ENCODE results near the gene RBKS. TPM values are rescaled to one million over a fixed set of nuclear protein-coding genes. Genes with fewer than 3 reads are reported as not detected.

RBKS gene
- total RNA-seq, 2 donors from 2014 or later = 1.0 to 7.6 TPM

DNA sequence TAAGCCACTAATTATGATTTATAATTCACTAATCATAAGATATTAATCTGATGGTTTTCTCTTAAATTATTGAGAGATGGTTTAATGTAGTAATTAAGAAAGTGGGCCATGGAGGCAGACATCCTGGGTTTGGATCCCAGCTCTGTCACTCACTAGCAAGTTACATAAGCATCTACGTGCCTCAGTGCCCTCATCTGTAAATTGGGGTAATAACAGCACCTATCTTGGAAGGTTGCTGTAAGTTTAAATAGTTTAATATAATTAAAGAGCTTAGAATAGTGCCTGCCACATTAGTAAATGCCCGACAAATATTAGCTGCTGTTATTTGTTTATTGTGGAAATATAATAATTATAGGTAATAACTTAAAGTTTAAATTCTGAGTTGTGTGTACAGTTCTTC lies 31.2 kb upstream of the RBKS start:
- Histone ChIP-seq H3K36me3 (replicated peaks in 1 of 2; ENCODE audit: insufficient read depth in 1 of 2, low read depth in 2 of 2) (no peaks in the 10 kb centered on the region), H3K9me3 (no peaks in the 10 kb centered on the region), H3K27me3 (no peaks in the 10 kb centered on the region), H3K4me1 (peaks cover 19% of the 10 kb centered on the region), H3K4me3 (no peak overlapping the region), H3K27ac (peak overlapping the region in 1 of 4 donors; percentile 71)
- DNase-seq (no peak), ATAC-seq (no peak)
- 93 to 94% methylated on average over 2 of the region's 2 CpGs for WGBS, 2 donors
- intact Hi-C loops (cut with DNase I) = no loop called here
- TF ChIP-seq POLR2A (IDR thresholded peaks at IDR 0.05) = no peak
- TF ChIP-seq, protein P1, sequence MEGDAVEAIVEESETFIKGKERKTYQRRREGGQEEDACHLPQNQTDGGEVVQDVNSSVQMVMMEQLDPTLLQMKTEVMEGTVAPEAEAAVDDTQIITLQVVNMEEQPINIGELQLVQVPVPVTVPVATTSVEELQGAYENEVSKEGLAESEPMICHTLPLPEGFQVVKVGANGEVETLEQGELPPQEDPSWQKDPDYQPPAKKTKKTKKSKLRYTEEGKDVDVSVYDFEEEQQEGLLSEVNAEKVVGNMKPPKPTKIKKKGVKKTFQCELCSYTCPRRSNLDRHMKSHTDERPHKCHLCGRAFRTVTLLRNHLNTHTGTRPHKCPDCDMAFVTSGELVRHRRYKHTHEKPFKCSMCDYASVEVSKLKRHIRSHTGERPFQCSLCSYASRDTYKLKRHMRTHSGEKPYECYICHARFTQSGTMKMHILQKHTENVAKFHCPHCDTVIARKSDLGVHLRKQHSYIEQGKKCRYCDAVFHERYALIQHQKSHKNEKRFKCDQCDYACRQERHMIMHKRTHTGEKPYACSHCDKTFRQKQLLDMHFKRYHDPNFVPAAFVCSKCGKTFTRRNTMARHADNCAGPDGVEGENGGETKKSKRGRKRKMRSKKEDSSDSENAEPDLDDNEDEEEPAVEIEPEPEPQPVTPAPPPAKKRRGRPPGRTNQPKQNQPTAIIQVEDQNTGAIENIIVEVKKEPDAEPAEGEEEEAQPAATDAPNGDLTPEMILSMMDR (IDR thresholded peaks at IDR 0.05) = no peak

DNA sequence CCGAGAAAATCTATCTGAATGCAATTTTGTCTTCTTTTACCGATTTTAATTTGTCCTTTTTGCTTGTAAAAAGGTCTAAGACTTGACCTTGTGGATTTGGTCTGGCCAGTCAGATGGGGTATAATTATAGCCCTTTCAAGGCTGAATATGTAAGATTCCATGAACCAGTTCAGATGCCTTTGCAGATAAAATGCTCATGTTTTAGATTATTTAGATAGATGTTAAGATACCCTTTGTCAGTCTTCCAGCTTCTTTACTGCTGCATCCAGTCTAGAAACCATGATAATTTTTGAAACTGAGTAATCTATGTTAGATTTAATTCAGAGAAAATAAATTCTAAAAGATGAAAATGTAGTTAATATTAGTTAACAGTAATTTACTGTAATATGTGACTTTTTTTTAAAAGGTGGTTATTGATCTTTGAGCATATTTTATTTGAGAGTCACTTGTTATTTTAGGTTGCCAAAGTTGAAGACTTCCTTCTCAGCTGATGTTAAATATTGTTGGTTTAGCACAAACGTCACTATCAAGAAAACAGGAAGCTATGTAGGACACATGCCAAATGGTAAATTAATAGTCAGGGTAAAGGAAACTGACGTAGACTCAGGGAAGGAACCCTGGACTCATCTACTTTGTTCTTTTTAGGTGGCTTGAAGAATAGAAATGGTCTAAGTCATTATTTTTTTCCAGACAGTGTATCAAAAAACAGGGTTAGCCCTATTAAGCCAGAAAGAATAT lies 30.1 kb upstream of the RBKS start:
- intact Hi-C loops (cut with DNase I) = no loop called here
- TF ChIP-seq, protein P1 (IDR thresholded peaks at IDR 0.05) = no peak
- TF ChIP-seq POLR2A (IDR thresholded peaks at IDR 0.05) = no peak
- Histone ChIP-seq H3K36me3 (replicated peaks in 1 of 2; ENCODE audit: insufficient read depth in 1 of 2, low read depth in 2 of 2) (no peaks in the 10 kb centered on the region), H3K4me3 (no peak overlapping the region), H3K27ac (peak overlapping the region in 3 of 4 donors; percentile 31 to 71 (median 45)), H3K4me1 (peaks cover 28% of the 10 kb centered on the region), H3K9me3 (no peaks in the 10 kb centered on the region), H3K27me3 (no peaks in the 10 kb centered on the region)
- DNase-seq (peak in 1 of 4 donors; percentile 17), ATAC-seq (peak; percentile 76)
- 21 to 22% methylated on average over 4 of the region's 4 CpGs for WGBS, 2 donors

DNA sequence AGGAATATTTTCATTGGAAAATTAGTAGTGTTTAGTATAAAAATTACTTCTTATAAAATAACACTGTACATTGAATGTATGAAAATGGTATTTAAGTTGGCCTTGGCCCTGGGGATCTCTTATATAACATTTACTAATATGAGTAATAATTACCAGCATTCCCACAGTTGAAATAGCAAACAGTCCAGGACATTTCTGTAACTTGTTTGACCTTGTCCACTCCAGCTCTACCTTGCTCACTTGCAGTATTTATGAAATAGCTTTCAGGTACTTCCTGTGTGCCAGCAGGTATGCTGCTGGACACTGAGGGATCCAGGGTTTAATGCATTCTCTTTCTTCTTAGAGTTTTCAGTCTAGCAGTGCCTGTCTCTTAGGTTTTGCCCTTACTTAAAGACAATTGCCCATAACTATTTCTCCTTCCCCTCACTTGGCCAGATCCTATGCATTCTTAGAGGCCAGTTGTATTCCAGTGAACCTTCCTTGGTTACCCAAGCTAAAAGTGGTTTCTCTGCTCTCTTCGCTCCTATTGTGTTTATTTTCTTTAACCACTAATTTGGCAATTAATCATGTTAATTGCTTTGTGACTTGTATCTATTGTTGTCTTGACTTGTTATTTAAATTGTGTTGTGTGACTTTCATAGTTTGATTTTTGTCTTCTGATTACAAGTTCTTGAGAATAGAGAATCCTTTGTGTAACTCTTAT lies 26.3 kb upstream of the RBKS start:
- H3K27me3 ChIP-seq = no peaks in the 10 kb centered on the region
- intact Hi-C loops (cut with DNase I) = no loop called here
- DNase-seq (peak in 3 of 4 donors; percentile 13 to 27 (median 21)), ATAC-seq (peak; percentile 80)
- TF ChIP-seq, protein P1 (IDR thresholded peaks at IDR 0.05) = no peak
- TF ChIP-seq POLR2A (IDR thresholded peaks at IDR 0.05) = peak in 2 of 3 donors; percentile 9 to 11
- no peaks in the 10 kb centered on the region for H3K36me3 ChIP-seq (replicated peaks in 1 of 2; ENCODE audit: insufficient read depth in 1 of 2, low read depth in 2 of 2)
- H3K9me3 ChIP-seq = no peaks in the 10 kb centered on the region
- WGBS, 2 donors = 43 to 56% methylated on average over 1 of the region's 1 CpG
- H3K27ac ChIP-seq = peak overlapping the region; percentile 54 to 78 (median 65)
- H3K4me1 ChIP-seq = peaks cover 23% of the 10 kb centered on the region
- no peak overlapping the region for H3K4me3 ChIP-seq

DNA sequence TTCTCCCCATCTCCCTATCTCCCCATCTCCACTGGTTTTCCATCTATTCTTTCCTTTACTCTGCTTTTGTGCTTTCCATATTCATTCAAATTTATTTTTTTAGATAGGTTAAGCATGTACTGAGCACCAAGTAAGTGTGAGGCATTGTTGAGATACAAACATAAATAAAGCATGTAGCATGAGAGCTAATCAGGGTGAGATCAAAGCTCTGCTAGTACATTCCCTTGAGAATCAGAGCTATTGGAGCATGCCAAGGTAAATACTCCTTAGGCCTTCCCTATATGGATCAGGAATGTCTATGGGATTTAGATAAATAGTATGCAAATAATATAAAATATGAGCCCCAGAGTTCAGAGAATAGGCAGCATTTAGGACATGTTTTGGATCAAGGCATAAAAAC lies 25.7 kb upstream of the RBKS start:
- TF ChIP-seq, protein P1 (IDR thresholded peaks at IDR 0.05) = no peak
- TF ChIP-seq POLR2A (IDR thresholded peaks at IDR 0.05) = no peak
- Histone ChIP-seq H3K4me1 (peaks cover 22% of the 10 kb centered on the region), H3K27me3 (no peaks in the 10 kb centered on the region), H3K36me3 (replicated peaks in 1 of 2; ENCODE audit: insufficient read depth in 1 of 2, low read depth in 2 of 2) (no peaks in the 10 kb centered on the region), H3K27ac (peak overlapping the region; percentile 54 to 78 (median 65)), H3K4me3 (no peak overlapping the region), H3K9me3 (no peaks in the 10 kb centered on the region)
- intact Hi-C loops (cut with DNase I) = no loop called here
- no peak for DNase-seq
- no peak for ATAC-seq
